SKM-1 (cell line): Measurements from ENCODE around the gene CPNE5.
A peak's percentile ranks its signal among the peaks of the same experiment; 100 is the strongest.

ENCODE experiments used
- DNase-seq: peaks from one replicate; lab custom pipeline; 2025; ENCODE audit not compliant: unreplicated experiment; lab: John Stamatoyannopoulos, UW

The CPNE5 gene

GRCh38 chr6:36749829-36750489 is 89.3 kb downstream of the CPNE5 start:
- no peak for DNase-seq

DNA sequence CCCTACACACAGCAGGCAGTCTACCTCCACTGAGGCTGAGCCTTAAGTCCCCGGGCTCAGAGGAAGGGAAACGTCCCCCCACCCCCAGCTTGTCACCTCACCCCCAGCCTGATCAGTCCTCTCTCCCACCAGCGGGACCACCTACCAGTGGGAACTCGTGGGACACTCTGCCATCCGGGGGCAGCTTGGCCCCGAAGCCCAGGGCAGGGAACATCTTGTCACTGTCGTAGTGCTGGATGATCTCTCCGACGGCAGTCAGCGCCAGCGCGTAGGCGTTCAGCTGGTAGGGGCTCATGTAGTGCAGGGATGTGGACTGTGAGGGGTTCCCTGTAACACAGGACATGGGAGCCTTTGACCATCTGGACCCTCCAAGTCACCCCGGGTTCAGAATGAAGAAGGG is 93.0 kb downstream of the CPNE5 start:
- no peak for DNase-seq

GRCh38 chr6:36745836-36746235 is 93.4 kb downstream of the CPNE5 start:
- DNase-seq = no peak

DNA sequence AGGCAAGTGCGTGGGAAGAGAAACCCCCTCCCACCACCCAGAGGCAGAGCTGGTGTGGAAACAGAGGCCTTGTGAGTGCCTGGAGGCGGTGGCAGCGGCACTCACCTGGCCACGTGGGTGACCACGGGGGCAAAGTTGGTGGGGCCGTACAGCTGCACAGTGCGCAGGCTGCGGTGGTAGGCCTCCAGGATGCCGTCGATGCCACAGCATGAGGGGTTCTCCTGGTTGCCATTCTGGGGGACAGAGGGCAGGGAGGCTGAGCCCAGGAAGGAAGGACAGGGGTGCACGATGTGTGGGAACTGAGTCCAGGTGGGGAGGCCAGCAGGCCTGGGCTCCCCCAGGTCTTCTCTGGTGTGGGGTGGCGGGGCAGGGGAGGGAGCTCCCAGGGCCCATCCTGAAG is 94.0 kb downstream of the CPNE5 start:
- no peak for DNase-seq

DNA sequence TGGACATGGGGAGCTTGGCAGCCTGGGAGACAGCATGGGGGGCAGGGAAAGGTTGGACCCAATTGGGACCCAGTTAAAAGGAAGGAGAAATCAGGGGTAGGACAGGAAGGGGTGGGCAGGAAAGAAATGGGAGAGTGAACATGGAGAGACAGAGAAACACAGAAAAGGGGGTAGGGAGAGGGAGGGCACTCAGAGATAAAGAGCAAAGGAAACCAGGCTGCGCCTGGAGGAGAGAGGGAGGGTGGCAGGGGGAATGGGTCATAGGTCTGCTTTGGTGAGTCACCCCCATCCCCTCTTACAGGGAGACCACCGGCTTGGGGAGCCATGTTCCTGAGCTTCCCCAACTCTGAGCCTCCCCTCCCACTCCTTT is 95.0 kb downstream of the CPNE5 start:
- no peak for DNase-seq

- no peak for DNase-seq
Observed at GRCh38 chr6:36743538-36744303, 95.5 kb downstream of the CPNE5 start.

GRCh38 chr6:36743032-36743431 is 96.2 kb downstream of the CPNE5 start:
- DNase-seq = no peak

DNA sequence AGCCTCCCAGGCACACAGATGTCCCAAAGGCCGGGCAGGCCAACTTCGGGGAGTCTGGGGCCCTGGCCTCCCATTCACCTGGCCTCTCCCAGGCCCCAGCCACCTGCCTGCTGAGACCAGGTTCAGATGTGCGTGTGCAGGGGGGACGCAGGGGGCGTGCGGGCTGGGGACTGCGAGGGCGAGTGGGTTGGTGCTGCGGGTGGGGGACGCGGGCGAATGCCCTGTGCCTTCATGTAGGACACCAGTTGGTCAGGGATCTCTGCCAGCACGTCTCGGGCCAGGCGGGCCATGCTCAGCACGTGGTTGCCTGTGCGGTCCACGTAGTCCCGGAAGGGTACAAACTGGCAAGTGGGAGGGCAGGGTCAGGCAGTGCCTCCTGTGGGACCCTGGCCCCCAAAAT is 97.1 kb downstream of the CPNE5 start:
- DNase-seq = no peak

- no peak for DNase-seq
Observed at GRCh38 chr6:36740818-36741179, 98.4 kb downstream of the CPNE5 start.

- no peak for DNase-seq
Observed at GRCh38 chr6:36739947-36740817, 99.1 kb downstream of the CPNE5 start.

DNA sequence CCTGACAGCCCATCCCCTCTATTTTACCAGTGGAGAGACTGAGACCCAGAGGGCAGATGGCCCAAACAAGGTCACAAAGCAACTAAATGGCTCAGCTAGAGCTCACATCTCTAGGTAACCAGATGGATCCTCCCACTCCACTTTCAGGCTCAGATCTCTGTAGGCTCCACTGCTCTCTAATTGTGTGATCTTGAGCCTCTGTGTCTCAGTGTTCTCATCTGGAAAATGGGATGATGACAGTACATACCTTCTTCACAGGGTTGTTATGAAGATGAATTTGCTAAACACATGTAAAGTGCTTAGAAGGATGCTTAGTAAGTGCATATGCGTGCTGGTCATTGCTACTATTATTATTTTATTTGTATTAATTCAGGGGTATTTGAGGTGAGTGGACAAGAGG is 101.1 kb downstream of the CPNE5 start:
- DNase-seq = no peak

DNA sequence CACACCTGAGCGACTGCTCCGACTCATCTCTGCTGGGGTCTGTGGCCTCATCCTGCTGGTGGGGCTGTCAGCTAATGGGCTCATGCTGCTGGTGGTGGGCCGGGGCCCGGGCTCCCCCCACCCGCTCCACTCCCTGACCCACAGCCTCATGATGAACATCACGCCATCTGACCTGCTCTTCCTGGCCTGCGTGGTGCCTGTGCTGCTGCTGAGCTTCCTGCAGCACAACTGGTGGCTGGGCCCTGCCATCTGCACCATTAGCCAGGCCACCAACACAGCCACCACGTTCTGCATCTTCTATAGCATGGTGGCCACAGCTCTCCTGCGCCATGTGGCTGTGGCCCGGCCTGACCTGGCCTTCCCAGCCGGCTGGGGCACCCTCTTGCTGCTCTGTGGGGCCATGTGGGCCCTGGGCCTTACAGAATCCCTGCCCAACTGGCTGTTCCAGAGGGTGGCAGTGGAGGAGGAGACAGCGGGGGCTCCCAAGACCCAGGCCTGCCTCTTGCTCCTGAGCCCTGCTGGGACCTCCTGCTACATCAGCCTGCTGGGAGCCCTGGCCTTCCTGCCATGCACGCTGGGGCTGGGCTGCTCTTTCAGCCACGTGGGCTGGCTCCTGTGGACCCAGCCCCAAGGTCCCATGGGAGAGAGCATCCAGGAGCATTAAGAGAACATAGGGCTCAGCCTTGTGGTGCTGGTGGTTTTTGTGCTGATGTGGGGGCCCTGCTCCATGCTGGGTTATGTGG is 102.0 kb downstream of the CPNE5 start:
- no peak for DNase-seq

DNA sequence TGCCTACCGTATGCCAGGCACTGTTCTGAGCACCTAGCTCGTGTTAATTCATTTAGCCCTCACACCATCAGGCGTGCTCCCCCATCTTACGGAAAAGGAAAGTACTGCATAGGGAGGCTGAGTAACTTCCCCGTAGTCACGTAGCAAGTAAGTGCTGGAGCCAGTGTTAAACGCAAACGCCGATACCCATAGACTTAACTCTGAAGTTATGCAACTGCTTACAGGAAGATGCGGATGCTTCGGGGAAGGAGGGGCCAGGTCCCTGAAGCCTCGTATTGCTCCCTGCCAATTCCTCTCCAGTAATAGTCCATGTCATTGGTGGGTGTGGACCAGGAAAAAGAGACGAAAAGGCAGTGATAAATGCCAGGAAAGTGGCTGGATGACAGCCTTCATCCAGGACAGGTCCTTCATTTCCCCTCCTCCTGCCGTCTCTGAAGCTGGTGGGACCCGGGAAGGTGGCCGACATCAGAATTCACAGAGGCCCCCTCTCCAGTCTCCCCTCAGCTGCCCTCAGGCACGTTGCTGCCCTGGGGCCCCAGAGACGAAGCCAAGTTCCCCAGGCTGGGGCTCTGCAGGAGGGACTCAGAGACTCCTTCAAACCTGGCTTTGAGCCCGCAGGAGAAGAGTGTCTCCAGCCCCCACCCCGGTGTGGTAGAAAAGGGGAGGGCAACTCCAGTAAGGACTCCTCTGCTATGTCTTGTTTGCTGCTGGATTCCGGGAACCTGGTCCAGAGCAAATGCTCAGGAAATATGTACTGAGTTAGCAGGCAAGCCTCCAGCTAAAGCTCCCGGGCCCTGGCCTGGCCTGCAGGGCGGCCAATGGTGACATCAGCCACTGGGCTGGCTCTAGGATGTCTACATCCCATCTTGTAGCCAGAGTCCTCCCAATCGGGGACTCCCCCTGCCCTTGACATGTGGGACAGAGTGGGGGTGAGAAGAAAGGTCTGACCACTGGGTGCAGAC is 103.9 kb downstream of the CPNE5 start:
- peak; percentile 91 for DNase-seq

GRCh38 chr6:36734486-36735060 is 104.7 kb downstream of the CPNE5 start:
- DNase-seq = no peak

DNA sequence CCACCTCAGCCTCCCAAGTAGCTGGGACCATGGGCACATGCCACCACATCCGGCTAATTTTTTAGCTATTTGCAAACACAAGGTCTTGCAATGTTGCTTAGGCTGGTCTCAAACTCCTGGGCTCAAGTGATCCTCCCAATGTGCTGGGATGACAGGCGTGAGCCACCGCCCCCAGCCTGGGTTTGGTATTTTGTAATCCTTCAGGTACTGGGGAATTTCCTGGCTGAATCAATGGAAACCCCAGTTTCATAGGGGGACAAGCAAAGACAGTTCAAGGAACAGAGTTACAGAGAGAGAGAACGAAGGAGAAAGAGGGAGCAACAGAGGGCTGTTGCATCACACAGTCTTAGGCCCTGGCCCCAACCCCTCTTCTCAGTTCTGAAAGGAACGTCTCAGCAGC is 105.9 kb downstream of the CPNE5 start:
- DNase-seq = no peak

DNA sequence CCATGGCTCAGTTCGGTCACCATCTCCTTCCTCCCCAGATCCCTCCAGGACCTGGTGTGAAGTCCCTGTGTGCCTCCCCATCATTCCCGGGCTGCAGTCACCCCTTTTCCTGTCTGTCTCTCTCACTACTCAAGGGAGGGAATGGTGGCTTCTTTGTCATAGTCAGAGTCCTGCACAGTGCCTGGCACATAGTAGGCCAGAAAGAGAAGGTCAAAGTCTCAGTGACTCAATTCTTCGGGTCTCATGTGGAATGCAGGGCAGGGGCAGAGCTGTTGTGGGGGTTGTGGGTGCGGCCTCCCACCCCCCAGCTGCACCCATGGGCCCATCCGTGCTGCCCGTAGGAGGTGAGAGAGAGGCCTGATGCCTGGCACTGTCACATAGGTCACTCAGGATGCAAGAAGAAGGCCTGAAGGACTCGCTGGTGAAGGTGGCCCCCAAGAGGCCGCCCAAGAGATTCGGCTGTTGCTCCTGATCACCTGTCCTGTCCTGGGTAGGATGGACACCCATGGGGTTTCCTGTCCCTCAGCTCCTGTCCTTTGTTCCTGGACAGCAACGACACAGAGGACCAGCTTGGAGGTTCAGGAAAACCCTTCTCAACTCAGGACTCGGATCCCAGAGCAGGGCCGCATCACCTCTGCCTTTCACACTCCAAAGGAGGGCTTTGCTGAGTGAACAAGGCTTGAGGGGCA is 107.5 kb downstream of the CPNE5 start:
- no peak for DNase-seq

GRCh38 chr6:36730424-36731380 is 108.5 kb downstream of the CPNE5 start:
- no peak for DNase-seq

- no peak for DNase-seq
Observed at GRCh38 chr6:36729161-36729524, 110.1 kb downstream of the CPNE5 start.
